Fibroblast of lung (primary cell): ENCODE measurements around the gene EDN2.

ENCODE experiments used
- EZH2 ChIP-seq: IDR thresholded peaks from 2 replicates; pipeline ENCODE4 v1.5.1; 2012; ENCODE audit warnings: low read length, control low read depth, mild to moderate bottlenecking; ENCODE audit errors: missing control alignments
- TF ChIP-seq, protein P1 (sequence below), 2 donors: IDR thresholded peaks in 1 of 2; conservative IDR thresholded peaks in 1 of 2; 1 replicate in 1 of 2; 2 replicates in 1 of 2; pipeline ENCODE4 v1.5.1; 2011 to 2012; ENCODE audit warnings: low read length in 2 of 2, control low read depth in 1 of 2, inconsistent platforms in 1 of 2, low read depth in 1 of 2, mild to moderate bottlenecking in 1 of 2

- TF ChIP-seq, protein P1, sequence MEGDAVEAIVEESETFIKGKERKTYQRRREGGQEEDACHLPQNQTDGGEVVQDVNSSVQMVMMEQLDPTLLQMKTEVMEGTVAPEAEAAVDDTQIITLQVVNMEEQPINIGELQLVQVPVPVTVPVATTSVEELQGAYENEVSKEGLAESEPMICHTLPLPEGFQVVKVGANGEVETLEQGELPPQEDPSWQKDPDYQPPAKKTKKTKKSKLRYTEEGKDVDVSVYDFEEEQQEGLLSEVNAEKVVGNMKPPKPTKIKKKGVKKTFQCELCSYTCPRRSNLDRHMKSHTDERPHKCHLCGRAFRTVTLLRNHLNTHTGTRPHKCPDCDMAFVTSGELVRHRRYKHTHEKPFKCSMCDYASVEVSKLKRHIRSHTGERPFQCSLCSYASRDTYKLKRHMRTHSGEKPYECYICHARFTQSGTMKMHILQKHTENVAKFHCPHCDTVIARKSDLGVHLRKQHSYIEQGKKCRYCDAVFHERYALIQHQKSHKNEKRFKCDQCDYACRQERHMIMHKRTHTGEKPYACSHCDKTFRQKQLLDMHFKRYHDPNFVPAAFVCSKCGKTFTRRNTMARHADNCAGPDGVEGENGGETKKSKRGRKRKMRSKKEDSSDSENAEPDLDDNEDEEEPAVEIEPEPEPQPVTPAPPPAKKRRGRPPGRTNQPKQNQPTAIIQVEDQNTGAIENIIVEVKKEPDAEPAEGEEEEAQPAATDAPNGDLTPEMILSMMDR (conservative IDR thresholded peaks at IDR 0.05 in 1 of 2, IDR thresholded peaks at IDR 0.05 in 1 of 2; ENCODE audit: low read depth in 1 of 2, low read length in 2 of 2): no peak
- no peak for TF ChIP-seq EZH2
Measured at GRCh38 chr1:41497461-41498030, 13.1 kb upstream of the EDN2 start.
